ENCODE measurements around the gene SDK2.

Gene SDK2

GRCh38 chr17:73342541-73343167, 301.6 kb downstream of the SDK2 start:
- H3K23ac ChIP-seq (ENCODE audit: low read depth, low read length, poor library complexity) = no peak overlapping the region
- no peaks in the 10 kb centered on the region for H3K79me1 ChIP-seq (ENCODE audit: low read depth, low read length)
- H2BK12ac ChIP-seq (ENCODE audit: low read length) = peak overlapping the region; percentile 82
- peaks cover 8 to 14% of the 10 kb centered on the region in 2 donors for H3K36me3 ChIP-seq (replicated peaks in 1 of 2; ENCODE audit: control insufficient read depth in 2 of 2, insufficient read depth in 2 of 2, low read length in 2 of 2)
- H3K18ac ChIP-seq (ENCODE audit: low read length) = peak overlapping the region; percentile 95
- WGBS, 2 donors (ENCODE audit: extremely low coverage in 2 of 2, insufficient read length in 2 of 2, insufficient replicate concordance in 1 of 2) = no CpG with 5 or more reads among the region's 7 CpGs
- peak overlapping the region; percentile 25 for H2BK15ac ChIP-seq (ENCODE audit: low read length)
- H3K9me3 ChIP-seq (replicated peaks in 1 of 2; ENCODE audit: control insufficient read depth in 2 of 2, insufficient read depth in 1 of 2, low read depth in 1 of 2, low read length in 2 of 2) = no peaks in the 10 kb centered on the region
- H3K4me1 ChIP-seq (ENCODE audit: control insufficient read depth in 2 of 2, insufficient read depth in 1 of 2, low read depth in 1 of 2, low read length in 2 of 2) = peaks cover 30 to 34% of the 10 kb centered on the region in 2 donors
- no peaks in the 10 kb centered on the region for H3K27me3 ChIP-seq (ENCODE audit: control insufficient read depth in 3 of 3, insufficient read depth in 3 of 3, low read depth in 1 of 3, low read length in 3 of 3)
- H2BK120ac ChIP-seq (ENCODE audit: low read depth, low read length) = peak overlapping the region; percentile 88
- H3K27ac ChIP-seq (replicated peaks; ENCODE audit: low read length) = peak overlapping the region; percentile 100
- H4K91ac ChIP-seq (ENCODE audit: low read depth, low read length, poor library complexity) = peak overlapping the region; percentile 50
- DNase-seq (ENCODE audit: low spot score) = peak; percentile 56
- peak overlapping the region; percentile 93 for H2AK5ac ChIP-seq (ENCODE audit: low read depth, low read length)
- H3K9ac ChIP-seq (ENCODE audit: low read depth, low read length, poor library complexity) = peak overlapping the region; percentile 53
- H2BK5ac ChIP-seq (ENCODE audit: low read length) = peak overlapping the region; percentile 91
- peak overlapping the region; percentile 65 for H2AFZ ChIP-seq (ENCODE audit: low read length)
- H3K4me2 ChIP-seq (ENCODE audit: insufficient read depth, low read length, poor library complexity, severe bottlenecking) = peak overlapping the region; percentile 42
- no peak overlapping the region for H4K8ac ChIP-seq (ENCODE audit: low read depth, low read length)
- peak overlapping the region; percentile 32 for H3K4ac ChIP-seq (ENCODE audit: low read length)
- H3K14ac ChIP-seq (ENCODE audit: low read length) = no peak overlapping the region
- peak overlapping the region in 1 of 2 donors; percentile 10 for H3K4me3 ChIP-seq (ENCODE audit: low read length in 2 of 2)

DNA sequence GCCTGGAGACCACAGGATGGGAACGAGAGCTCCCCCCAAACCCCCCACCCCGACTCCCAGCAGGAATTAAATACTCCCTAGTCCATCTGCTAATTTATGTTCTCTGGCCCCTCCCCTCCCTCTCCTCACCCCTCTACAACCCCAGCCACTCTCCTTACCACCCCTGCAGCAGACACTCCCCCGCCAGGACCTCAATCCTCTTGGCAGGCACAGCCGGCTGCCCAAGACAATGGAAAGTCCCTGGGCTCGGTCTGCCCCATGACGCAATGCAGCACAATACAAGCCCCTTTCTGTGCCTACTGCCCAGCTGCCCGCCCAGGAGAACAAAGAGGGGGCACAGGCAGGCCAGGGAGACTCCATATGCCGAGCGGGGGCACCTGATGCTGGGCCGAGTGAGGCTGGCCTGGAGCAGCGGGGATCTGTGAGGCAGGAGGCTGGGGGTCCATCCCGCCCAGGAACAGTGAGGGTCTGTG, 302.2 kb downstream of the SDK2 start:
- Histone ChIP-seq H3K27ac (replicated peaks; ENCODE audit: low read length) (peak overlapping the region; percentile 100), H2BK12ac (ENCODE audit: low read length) (no peak overlapping the region), H2AFZ (ENCODE audit: low read length) (peak overlapping the region; percentile 65), H3K18ac (ENCODE audit: low read length) (peak overlapping the region; percentile 93), H2BK15ac (ENCODE audit: low read length) (peak overlapping the region; percentile 25), H3K4me3 (ENCODE audit: low read length in 2 of 2) (peak overlapping the region in 1 of 2 donors; percentile 48), H3K9me3 (replicated peaks in 1 of 2; ENCODE audit: control insufficient read depth in 2 of 2, insufficient read depth in 1 of 2, low read depth in 1 of 2, low read length in 2 of 2) (no peaks in the 10 kb centered on the region), H3K27me3 (ENCODE audit: control insufficient read depth in 3 of 3, insufficient read depth in 3 of 3, low read depth in 1 of 3, low read length in 3 of 3) (no peaks in the 10 kb centered on the region), H2BK120ac (ENCODE audit: low read depth, low read length) (peak overlapping the region; percentile 88), H4K8ac (ENCODE audit: low read depth, low read length) (no peak overlapping the region), H3K9ac (ENCODE audit: low read depth, low read length, poor library complexity) (peak overlapping the region; percentile 53), H2BK5ac (ENCODE audit: low read length) (peak overlapping the region; percentile 91), H2AK5ac (ENCODE audit: low read depth, low read length) (peak overlapping the region; percentile 93), H3K4ac (ENCODE audit: low read length) (peak overlapping the region; percentile 32), H3K79me1 (ENCODE audit: low read depth, low read length) (no peaks in the 10 kb centered on the region), H3K4me1 (ENCODE audit: control insufficient read depth in 2 of 2, insufficient read depth in 1 of 2, low read depth in 1 of 2, low read length in 2 of 2) (peaks cover 32 to 40% of the 10 kb centered on the region in 2 donors), H3K23ac (ENCODE audit: low read depth, low read length, poor library complexity) (no peak overlapping the region), H4K91ac (ENCODE audit: low read depth, low read length, poor library complexity) (peak overlapping the region; percentile 50), H3K36me3 (replicated peaks in 1 of 2; ENCODE audit: control insufficient read depth in 2 of 2, insufficient read depth in 2 of 2, low read length in 2 of 2) (peaks cover 8 to 16% of the 10 kb centered on the region in 2 donors), H3K14ac (ENCODE audit: low read length) (no peak overlapping the region), H3K4me2 (ENCODE audit: insufficient read depth, low read length, poor library complexity, severe bottlenecking) (no peak overlapping the region)
- WGBS, 2 donors (ENCODE audit: extremely low coverage in 2 of 2, insufficient read length in 2 of 2, insufficient replicate concordance in 1 of 2) = no CpG with 5 or more reads among the region's 12 CpGs
- DNase-seq (ENCODE audit: low spot score) = peak; percentile 78

GRCh38 chr17:73341350-73342049, 302.7 kb downstream of the SDK2 start:
- no peak for DNase-seq (ENCODE audit: low spot score)
- Histone ChIP-seq H3K4me1 (ENCODE audit: control insufficient read depth in 2 of 2, insufficient read depth in 1 of 2, low read depth in 1 of 2, low read length in 2 of 2) (peaks cover 34 to 44% of the 10 kb centered on the region in 2 donors), H2BK120ac (ENCODE audit: low read depth, low read length) (no peak overlapping the region), H3K14ac (ENCODE audit: low read length) (no peak overlapping the region), H3K4ac (ENCODE audit: low read length) (no peak overlapping the region), H2BK15ac (ENCODE audit: low read length) (no peak overlapping the region), H3K9ac (ENCODE audit: low read depth, low read length, poor library complexity) (no peak overlapping the region), H3K9me3 (replicated peaks in 1 of 2; ENCODE audit: control insufficient read depth in 2 of 2, insufficient read depth in 1 of 2, low read depth in 1 of 2, low read length in 2 of 2) (no peaks in the 10 kb centered on the region), H3K27me3 (ENCODE audit: control insufficient read depth in 3 of 3, insufficient read depth in 3 of 3, low read depth in 1 of 3, low read length in 3 of 3) (no peaks in the 10 kb centered on the region), H3K27ac (replicated peaks; ENCODE audit: low read length) (peak overlapping the region; percentile 76), H2BK5ac (ENCODE audit: low read length) (no peak overlapping the region), H3K23ac (ENCODE audit: low read depth, low read length, poor library complexity) (no peak overlapping the region), H3K4me2 (ENCODE audit: insufficient read depth, low read length, poor library complexity, severe bottlenecking) (no peak overlapping the region), H4K8ac (ENCODE audit: low read depth, low read length) (no peak overlapping the region), H2BK12ac (ENCODE audit: low read length) (no peak overlapping the region), H3K36me3 (replicated peaks in 1 of 2; ENCODE audit: control insufficient read depth in 2 of 2, insufficient read depth in 2 of 2, low read length in 2 of 2) (peaks cover 8 to 16% of the 10 kb centered on the region in 2 donors), H2AK5ac (ENCODE audit: low read depth, low read length) (no peak overlapping the region), H3K79me1 (ENCODE audit: low read depth, low read length) (no peaks in the 10 kb centered on the region), H4K91ac (ENCODE audit: low read depth, low read length, poor library complexity) (no peak overlapping the region), H3K4me3 (ENCODE audit: low read length in 2 of 2) (no peak overlapping the region), H2AFZ (ENCODE audit: low read length) (peak overlapping the region; percentile 65), H3K18ac (ENCODE audit: low read length) (peak overlapping the region; percentile 50)
- no CpG with 5 or more reads among the region's 15 CpGs for WGBS, 2 donors (ENCODE audit: extremely low coverage in 2 of 2, insufficient read length in 2 of 2, insufficient replicate concordance in 1 of 2)

DNA sequence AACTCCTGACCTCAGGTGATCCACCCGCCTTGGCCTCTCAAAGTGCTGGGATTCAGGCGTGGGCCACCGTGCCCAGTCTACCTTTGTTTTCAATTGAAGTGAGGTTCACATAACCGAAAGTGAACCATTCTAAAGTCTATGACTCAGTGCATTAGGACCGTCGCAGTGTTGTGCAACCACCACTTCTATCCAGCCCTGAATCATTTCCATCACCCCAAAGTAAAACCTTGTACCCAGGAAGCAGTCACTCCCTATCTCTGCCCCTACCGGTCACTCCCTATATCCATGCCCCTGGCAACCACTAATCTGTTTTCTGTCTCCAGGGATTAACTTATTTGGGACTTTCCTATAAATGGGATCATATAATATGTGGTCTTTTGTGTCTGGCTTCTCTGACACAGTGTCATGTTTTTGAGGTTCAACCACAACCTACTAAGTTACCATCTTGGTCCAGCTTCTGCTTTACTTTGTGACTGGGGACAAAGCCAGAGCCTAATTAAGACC, 304.1 kb downstream of the SDK2 start:
- no peak overlapping the region for H2AFZ ChIP-seq (ENCODE audit: low read length)
- no peak overlapping the region for H3K14ac ChIP-seq (ENCODE audit: low read length)
- no peak overlapping the region for H4K91ac ChIP-seq (ENCODE audit: low read depth, low read length, poor library complexity)
- H2BK15ac ChIP-seq (ENCODE audit: low read length) = no peak overlapping the region
- no peak overlapping the region for H3K23ac ChIP-seq (ENCODE audit: low read depth, low read length, poor library complexity)
- H3K4me2 ChIP-seq (ENCODE audit: insufficient read depth, low read length, poor library complexity, severe bottlenecking) = no peak overlapping the region
- H3K27me3 ChIP-seq (ENCODE audit: control insufficient read depth in 3 of 3, insufficient read depth in 3 of 3, low read depth in 1 of 3, low read length in 3 of 3) = no peaks in the 10 kb centered on the region
- no peak overlapping the region for H3K4ac ChIP-seq (ENCODE audit: low read length)
- no peaks in the 10 kb centered on the region for H3K9me3 ChIP-seq (replicated peaks in 1 of 2; ENCODE audit: control insufficient read depth in 2 of 2, insufficient read depth in 1 of 2, low read depth in 1 of 2, low read length in 2 of 2)
- no peaks in the 10 kb centered on the region for H3K79me1 ChIP-seq (ENCODE audit: low read depth, low read length)
- H3K27ac ChIP-seq (replicated peaks; ENCODE audit: low read length) = no peak overlapping the region
- no peak overlapping the region for H2BK120ac ChIP-seq (ENCODE audit: low read depth, low read length)
- peaks cover 34 to 45% of the 10 kb centered on the region in 2 donors for H3K4me1 ChIP-seq (ENCODE audit: control insufficient read depth in 2 of 2, insufficient read depth in 1 of 2, low read depth in 1 of 2, low read length in 2 of 2)
- no peak overlapping the region for H3K4me3 ChIP-seq (ENCODE audit: low read length in 2 of 2)
- no peak overlapping the region for H4K8ac ChIP-seq (ENCODE audit: low read depth, low read length)
- no peak overlapping the region for H2BK12ac ChIP-seq (ENCODE audit: low read length)
- DNase-seq (ENCODE audit: low spot score) = no peak
- H3K36me3 ChIP-seq (replicated peaks in 1 of 2; ENCODE audit: control insufficient read depth in 2 of 2, insufficient read depth in 2 of 2, low read length in 2 of 2) = peaks cover 8 to 18% of the 10 kb centered on the region in 2 donors
- no peak overlapping the region for H2BK5ac ChIP-seq (ENCODE audit: low read length)
- H3K18ac ChIP-seq (ENCODE audit: low read length) = no peak overlapping the region
- no CpG with 5 or more reads among the region's 7 CpGs for WGBS, 2 donors (ENCODE audit: extremely low coverage in 2 of 2, insufficient read length in 2 of 2, insufficient replicate concordance in 1 of 2)
- H2AK5ac ChIP-seq (ENCODE audit: low read depth, low read length) = no peak overlapping the region
- H3K9ac ChIP-seq (ENCODE audit: low read depth, low read length, poor library complexity) = no peak overlapping the region

Measured in neuronal stem cell (in vitro differentiated cells).